Aortic smooth muscle cell (primary cell): Measurements from ENCODE around the gene REV1. TPM values are rescaled to one million over a fixed set of nuclear protein-coding genes. Genes with fewer than 3 reads are reported as not detected.

ENCODE experiments used
- total RNA-seq: library from RNA; depleted of rRNA; stranded (reverse); fragments of >200 nt; gene quantifications from 2 replicates; pipeline ENCODE4 v1.2.3, GENCODE V29; 2014

REV1 gene
- total RNA-seq: 24.4 and 31.3 TPM in 2 replicates

GRCh38 chr2:99489761-99490622 lies at the start of gene REV1:
TSS of gene REV1 (minus strand) at chr2:99490017. CDS start at chr2:99464975, 25,042 bp downstream.

Other genes starting within 250 kb of the REV1 start
- not detected in 2 replicates for gene LYG2, start 234.4 kb downstream of the REV1 start, total RNA-seq
- gene LYG1, start 188.8 kb downstream of the REV1 start, total RNA-seq: 0.26 TPM in 1 of 2 replicates, not detected in the other
- 48.0 and 52.8 TPM in 2 replicates for gene TXNDC9, start 153.7 kb downstream of the REV1 start, total RNA-seq
- 24.7 and 31.5 TPM in 2 replicates for gene EIF5B, start 152.6 kb downstream of the REV1 start, total RNA-seq